ENCODE measurements around the gene FABP3. TPM values are rescaled to one million over a fixed set of nuclear protein-coding genes. Genes with fewer than 3 reads are reported as not detected.

FABP3 gene
- total and polyA plus RNA-seq, 2 of the 13 experiments (the other 11 are each of a cell fraction or from before 2014, with no cell fraction given) = 0.21 to 0.24 TPM

- TF ChIP-seq ATRX (CRISPR knock-in tag; IDR thresholded peaks at IDR 0.05; ENCODE audit: borderline replicate concordance) = no peak
- no peak for TF ChIP-seq ZNF703 (CRISPR knock-in tag; IDR thresholded peaks at IDR 0.05; ENCODE audit: borderline replicate concordance)
- TF ChIP-seq HNF4G (IDR thresholded peaks at IDR 0.05; ENCODE audit: borderline replicate concordance, low read depth, low read length) = peak; percentile 91
- peak; percentile 88; the same call in 1 of the 2 replicates for TF ChIP-seq HNF4G (CRISPR knock-in tag; IDR thresholded peaks at IDR 0.05; ENCODE audit: borderline replicate concordance, low read depth)
- TF ChIP-seq HNRNPLL (IDR thresholded peaks at IDR 0.05; ENCODE audit: low read depth, low read length, poor library complexity, severe bottlenecking) = no peak
- no peak for TF ChIP-seq DR1 (CRISPR knock-in tag; IDR thresholded peaks at IDR 0.05)
- TF ChIP-seq SP140L (CRISPR knock-in tag; IDR thresholded peaks at IDR 0.05; ENCODE audit: borderline replicate concordance) = no peak
- TF ChIP-seq ZFP36L1 (CRISPR knock-in tag; IDR thresholded peaks at IDR 0.05) = no peak; the same call in 1 of the 2 replicates
- peak; percentile 71; the same call in 1 of the 2 replicates for TF ChIP-seq SNAPC4 (CRISPR knock-in tag; IDR thresholded peaks at IDR 0.05)
- TF ChIP-seq, protein P1, sequence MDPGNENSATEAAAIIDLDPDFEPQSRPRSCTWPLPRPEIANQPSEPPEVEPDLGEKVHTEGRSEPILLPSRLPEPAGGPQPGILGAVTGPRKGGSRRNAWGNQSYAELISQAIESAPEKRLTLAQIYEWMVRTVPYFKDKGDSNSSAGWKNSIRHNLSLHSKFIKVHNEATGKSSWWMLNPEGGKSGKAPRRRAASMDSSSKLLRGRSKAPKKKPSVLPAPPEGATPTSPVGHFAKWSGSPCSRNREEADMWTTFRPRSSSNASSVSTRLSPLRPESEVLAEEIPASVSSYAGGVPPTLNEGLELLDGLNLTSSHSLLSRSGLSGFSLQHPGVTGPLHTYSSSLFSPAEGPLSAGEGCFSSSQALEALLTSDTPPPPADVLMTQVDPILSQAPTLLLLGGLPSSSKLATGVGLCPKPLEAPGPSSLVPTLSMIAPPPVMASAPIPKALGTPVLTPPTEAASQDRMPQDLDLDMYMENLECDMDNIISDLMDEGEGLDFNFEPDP (CRISPR knock-in tag; conservative IDR thresholded peaks at IDR 0.05) = 0 out of 2 replicates have a peak, but pooled peaks have one; percentile 55
- TF ChIP-seq RCOR2 (CRISPR knock-in tag; IDR thresholded peaks at IDR 0.05) = peak; percentile 82
- no peak for TF ChIP-seq NONO (IDR thresholded peaks at IDR 0.05)
- TF ChIP-seq NONO (CRISPR knock-in tag; conservative IDR thresholded peaks at IDR 0.05) = peak; percentile 56; the same call in 1 of the 2 replicates
- no peak for TF ChIP-seq ZNF33B (CRISPR knock-in tag; IDR thresholded peaks at IDR 0.05)
- TF ChIP-seq, protein P2, sequence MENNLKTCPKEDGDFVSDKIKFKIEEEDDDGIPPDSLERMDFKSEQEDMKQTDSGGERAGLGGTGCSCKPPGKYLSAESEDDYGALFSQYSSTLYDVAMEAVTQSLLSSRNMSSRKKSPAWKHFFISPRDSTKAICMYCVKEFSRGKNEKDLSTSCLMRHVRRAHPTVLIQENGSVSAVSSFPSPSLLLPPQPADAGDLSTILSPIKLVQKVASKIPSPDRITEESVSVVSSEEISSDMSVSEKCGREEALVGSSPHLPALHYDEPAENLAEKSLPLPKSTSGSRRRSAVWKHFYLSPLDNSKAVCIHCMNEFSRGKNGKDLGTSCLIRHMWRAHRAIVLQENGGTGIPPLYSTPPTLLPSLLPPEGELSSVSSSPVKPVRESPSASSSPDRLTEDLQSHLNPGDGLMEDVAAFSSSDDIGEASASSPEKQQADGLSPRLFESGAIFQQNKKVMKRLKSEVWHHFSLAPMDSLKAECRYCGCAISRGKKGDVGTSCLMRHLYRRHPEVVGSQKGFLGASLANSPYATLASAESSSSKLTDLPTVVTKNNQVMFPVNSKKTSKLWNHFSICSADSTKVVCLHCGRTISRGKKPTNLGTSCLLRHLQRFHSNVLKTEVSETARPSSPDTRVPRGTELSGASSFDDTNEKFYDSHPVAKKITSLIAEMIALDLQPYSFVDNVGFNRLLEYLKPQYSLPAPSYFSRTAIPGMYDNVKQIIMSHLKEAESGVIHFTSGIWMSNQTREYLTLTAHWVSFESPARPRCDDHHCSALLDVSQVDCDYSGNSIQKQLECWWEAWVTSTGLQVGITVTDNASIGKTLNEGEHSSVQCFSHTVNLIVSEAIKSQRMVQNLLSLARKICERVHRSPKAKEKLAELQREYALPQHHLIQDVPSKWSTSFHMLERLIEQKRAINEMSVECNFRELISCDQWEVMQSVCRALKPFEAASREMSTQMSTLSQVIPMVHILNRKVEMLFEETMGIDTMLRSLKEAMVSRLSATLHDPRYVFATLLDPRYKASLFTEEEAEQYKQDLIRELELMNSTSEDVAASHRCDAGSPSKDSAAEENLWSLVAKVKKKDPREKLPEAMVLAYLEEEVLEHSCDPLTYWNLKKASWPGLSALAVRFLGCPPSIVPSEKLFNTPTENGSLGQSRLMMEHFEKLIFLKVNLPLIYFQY (CRISPR knock-in tag; IDR thresholded peaks at IDR 0.05; ENCODE audit: borderline replicate concordance) = peak; percentile 29; the same call in 1 of the 2 replicates
- TF ChIP-seq PBX2 (CRISPR knock-in tag; IDR thresholded peaks at IDR 0.05) = peak; percentile 66
- TF ChIP-seq ZNF816 (CRISPR knock-in tag; IDR thresholded peaks at IDR 0.05; ENCODE audit: borderline replicate concordance) = peak; percentile 69; the same call in 1 of the 2 replicates
Observed at GRCh38 chr1:31417148-31417547, 44.3 kb upstream of the FABP3 start (continued).
